NCI-H226 (cell line): ENCODE data around the gene ALG1.
A peak's percentile ranks its signal among the peaks of the same experiment; 100 is the strongest.
"Not testable (repeated sequence)": the region's sequence is repeated elsewhere in the genome, so short reads cannot be mapped to it uniquely, and the experiment has no call there.

Experiments
- DNase-seq: peaks from one replicate; pipeline ENCODE4 v3.0.0-alpha.2; 2015

ALG1 gene

GRCh38 chr16:5075637-5076036 lies 4.0 kb downstream of the ALG1 start:
- DNase-seq = no peak

DNA sequence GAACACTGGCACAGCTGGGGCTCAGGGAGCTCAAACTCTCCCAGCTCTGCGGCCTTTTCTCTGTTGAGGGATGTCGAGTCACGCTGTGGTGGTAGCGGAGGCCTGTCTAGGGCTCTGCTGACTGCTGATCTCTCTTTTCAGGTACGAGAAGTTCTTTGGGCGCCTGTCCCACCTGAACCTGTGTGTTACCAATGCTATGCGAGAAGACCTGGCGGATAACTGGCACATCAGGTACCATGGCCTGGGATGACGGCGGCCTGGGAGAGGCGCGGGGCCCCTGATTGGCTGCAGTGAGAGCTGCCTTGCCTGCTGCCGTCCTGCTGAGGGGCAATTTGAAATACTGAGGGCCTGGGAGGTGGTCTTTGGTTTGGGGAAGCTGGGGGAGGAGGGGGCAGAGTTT lies 5.7 kb downstream of the ALG1 start:
- DNase-seq = no peak

- no peak for DNase-seq
Observed at GRCh38 chr16:5078626-5079025, 7.0 kb downstream of the ALG1 start.

DNA sequence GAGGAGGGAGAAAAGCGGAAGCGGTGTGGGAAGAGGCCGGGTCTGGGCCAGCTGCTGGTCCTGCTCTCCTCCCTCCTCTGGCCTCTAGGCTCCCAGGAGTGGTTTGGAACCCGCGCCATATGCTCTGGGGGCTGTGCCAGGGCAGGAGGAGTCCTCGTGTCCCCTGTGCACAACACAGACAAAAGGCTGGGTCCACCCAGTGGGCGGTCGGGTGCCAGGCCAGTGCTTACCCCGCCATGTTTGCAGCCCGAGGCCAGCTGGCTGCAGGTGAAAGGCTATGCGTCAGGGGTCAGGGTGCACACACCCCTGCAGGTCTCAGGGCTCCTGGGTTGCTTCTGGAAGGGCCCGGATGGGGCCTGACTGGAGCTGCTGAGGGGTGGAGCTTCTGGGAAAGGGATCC lies 8.8 kb downstream of the ALG1 start:
- not testable (repeated sequence) for DNase-seq

DNA sequence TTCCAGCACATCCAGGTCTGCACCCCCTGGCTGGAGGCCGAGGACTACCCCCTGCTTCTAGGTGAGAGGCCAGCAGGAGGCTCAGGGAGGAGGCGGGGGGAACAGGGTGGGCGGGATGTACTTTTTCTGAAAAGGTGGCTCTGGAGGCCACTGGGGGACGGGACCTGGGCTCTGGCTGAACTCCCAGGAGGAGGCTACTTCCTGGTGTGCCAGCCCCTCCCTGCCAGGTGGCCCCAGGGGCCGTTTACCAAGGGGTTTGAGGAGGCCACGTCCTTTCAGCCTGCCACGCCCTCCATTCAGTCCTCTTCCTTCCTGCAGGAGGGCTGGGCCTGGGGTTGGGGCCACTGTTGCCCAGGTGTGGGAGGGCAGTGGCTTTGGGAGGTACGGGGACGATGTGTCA lies 9.4 kb downstream of the ALG1 start:
- DNase-seq = not testable (repeated sequence)

DNA sequence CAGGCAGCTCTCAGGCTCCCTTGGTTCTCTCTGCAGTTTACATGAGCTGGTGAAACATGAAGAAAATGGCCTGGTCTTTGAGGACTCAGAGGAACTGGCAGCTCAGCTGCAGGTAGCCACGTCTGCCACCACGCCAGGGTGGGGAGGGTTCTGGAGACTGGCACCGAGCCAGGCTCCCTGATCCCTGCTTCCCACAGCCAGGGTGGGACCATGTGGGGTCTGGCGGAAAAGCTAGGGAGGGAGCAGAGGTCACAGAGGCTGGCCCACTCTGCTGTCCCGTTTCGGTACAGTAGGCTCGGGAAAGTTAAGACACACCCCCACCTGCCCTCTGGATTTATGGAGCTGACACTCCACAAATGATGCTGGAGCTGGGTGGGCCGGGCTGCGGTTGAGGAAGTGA lies 12.0 kb downstream of the ALG1 start:
- not testable (repeated sequence) for DNase-seq

GRCh38 chr16:5084099-5084731 lies 12.6 kb downstream of the ALG1 start:
- not testable (repeated sequence) for DNase-seq

GRCh38 chr16:5084802-5085201 lies 13.2 kb downstream of the ALG1 start:
- peak; percentile 16 for DNase-seq

GRCh38 chr16:5085716-5086115 lies 14.1 kb downstream of the ALG1 start:
- not testable (repeated sequence) for DNase-seq

- DNase-seq = not testable (repeated sequence)
Observed at GRCh38 chr16:5088086-5088790, 16.6 kb downstream of the ALG1 start.

DNA sequence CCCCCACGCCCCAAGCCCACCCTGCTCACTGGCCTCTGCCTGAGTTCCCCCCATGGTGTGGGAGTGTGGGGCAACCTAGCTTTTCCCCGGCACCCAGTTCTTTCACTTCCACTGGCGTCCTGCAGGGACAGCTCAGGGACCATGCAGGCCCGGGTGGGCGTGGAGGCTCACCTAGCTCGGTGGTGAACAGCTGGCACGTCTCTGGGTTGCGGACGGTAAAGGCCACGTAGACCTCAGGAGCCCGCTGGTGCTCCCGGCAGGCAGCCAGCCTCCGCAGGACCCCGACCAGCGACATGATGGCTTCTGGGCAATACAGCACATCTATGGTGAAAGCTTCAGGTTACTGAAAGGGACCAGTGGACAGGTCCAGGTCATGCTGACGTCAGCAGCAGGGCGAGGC lies 17.3 kb downstream of the ALG1 start:
- DNase-seq = not testable (repeated sequence)

DNA sequence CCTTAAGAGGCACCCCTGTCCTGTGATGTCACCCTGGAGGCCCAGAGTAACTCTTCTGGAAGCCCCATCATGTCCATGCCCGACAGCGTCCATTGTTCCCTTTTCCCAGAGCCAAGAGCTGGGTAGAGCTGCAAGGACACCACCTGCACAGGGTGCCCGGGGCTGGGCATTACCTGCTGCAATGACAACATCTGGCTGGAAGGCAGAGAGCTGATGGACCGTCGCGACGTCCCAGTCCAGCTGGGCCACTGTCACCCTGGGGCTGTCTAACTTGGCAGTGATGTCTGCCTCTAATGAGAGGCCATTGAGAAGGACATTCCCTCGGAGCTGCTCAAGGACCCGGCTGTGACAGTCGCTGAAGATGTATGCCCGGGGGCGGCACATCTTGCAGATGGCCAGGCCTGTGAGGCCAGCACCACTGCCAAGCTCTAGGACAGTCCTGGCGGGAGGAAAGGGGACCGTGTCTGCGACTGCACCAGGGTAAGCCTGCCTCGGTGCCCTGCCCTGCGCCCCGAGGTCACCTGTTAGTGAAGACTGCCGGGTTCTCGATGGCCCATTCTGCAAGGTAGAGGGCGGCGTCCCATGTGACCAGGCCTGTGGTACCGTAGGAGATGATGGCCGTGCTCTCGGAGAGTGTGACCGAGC lies 18.4 kb downstream of the ALG1 start:
- not testable (repeated sequence) for DNase-seq

DNA sequence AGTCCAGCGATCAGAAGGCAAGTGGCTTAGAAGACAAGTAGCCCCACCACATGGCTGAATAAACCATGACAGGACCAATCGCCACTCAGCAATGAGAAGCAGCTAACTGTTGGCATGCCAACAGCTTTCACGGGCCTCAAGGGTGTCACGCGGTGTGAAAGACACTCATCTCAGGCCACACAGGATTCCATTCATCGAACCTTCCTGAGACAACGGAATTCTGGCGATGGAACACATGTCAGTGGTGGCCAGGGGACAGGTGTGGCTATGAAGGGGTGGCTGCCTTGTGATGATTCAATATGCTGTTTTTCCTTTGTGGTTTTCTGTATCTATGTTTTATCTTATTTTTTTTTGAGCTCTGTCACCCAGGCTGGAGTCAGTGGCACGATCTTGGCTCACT lies 18.9 kb downstream of the ALG1 start:
- DNase-seq = not testable (repeated sequence)

GRCh38 chr16:5093081-5093480 lies 21.4 kb downstream of the ALG1 start:
- not testable (repeated sequence) for DNase-seq

DNA sequence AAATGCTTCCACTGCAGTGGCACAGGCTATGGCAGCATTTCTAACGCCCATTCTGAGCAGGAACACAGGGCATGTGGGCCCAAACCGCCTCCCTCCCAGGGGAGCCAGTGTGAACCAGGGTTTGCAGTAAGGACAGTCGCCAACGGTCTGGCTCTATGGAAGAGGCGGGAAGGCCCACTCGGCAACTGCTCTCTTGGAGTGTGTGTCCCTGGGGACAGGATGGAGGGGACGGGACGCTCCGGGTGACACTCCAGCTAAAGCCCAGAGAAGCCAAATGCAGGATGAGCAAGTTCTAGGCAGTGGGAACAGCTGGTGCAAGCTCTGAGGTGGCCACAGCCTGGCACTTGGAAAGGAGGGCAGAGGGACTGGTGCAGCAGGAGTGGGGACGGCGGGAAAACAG lies 22.1 kb downstream of the ALG1 start:
- DNase-seq = not testable (repeated sequence)

DNA sequence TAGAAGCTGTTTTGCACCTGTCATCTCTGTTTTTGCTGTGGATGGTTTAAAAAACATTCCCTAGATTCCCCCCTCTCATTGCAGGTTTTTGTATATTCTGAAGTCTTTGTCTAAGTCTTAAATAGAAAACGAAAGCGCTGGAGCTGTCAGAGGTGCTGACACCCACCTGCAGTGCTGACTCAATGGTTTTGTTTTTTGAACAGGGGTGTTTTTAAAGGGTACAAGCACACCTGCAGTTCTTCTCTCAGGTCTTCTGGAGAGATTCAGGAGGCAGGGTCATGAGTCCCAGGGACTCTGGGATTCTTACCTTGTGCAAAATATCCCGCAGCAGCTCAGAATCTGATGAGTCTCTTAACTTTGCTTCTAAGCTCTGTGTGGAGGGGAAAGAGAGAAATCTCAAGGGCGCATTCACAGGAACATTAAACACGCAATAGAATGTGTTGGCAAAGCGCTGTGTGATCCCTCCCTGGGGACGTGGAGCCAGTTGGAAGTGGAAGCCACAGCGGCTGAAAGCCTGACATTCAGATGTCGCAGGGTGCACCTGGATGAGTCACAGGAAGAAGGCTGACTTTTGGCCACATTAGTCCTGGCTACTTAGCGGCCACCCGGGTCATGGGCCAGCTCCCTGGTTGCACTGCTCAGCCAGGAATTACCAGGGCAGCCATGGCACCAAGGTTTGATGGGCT lies 23.6 kb downstream of the ALG1 start:
- DNase-seq = not testable (repeated sequence)

- not testable (repeated sequence) for DNase-seq
Observed at GRCh38 chr16:5096437-5097060, 24.9 kb downstream of the ALG1 start.

DNA sequence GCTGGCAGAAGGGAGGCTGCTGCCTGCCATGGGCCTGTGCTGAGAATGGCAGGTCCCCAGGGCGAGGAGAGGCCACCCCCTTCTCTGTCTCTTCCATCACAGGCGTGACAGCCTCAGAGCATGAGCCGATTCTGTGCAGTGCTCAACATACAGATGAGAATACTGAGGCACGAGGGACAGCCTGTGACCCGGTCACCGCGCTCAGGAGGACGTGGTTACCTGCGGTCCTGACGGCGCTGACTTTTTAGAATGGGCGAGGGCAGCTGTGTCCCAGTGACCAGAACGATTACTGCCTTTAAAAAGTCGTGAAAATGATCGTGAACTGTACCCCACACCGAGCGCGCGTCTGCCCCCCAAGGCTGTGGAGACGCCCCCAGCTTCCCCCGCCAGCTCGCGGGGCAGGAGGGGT lies 25.4 kb downstream of the ALG1 start:
- not testable (repeated sequence) for DNase-seq

DNA sequence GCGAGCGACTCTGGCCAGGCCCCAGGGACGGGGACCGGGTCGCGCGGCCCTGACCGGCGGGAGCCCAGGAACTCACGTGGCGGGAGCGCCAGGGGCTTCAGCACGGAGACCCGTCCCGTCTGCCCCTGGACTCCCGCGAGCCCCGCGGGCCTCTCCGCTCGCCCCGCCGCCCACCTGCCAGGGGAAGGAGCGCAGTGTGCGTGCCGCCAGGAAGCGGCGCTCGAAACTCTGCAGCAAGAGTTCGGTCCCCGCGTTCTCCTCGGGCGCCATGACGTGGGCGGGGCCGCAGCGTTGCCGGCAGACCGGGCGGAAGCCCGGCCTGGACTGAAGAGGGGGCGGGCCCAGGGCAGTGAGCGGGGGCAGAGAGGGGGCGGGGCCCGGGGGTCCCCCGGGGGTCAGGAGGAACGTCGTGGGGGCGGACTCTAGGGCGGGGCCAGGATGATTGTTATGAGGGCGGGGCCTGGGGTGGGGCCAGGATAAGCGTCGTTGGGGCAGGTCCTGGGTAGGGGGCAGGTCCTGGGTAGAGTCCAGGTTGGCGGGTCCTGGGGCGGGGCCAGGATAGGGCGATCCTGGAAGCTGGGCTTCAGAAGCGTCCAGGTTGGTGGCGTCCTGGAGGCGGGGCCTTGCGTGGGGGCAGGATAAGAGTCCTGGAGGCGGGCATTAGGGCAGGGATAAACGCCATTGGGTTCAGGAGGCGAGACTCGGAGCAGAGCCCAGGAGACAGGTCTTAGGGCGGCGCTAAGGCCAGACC lies 26.0 kb downstream of the ALG1 start, which contains the start of gene EEF2KMT:
EEF2KMT (minus strand) TSS at position 326 of the 751 bp plus-strand sequence; CDS start at position 270, 56 bp downstream.
- peak; percentile 96 for DNase-seq

GRCh38 chr16:5098221-5099159 lies 26.8 kb downstream of the ALG1 start:
- DNase-seq = peak; percentile 64

- DNase-seq = not testable (repeated sequence)
Observed at GRCh38 chr16:5099174-5099573, 27.5 kb downstream of the ALG1 start.
